Lower leg skin (tissue), 3 donors: ENCODE measurements around the gene DNAI1.

ENCODE experiments used
- CTCF ChIP-seq, 3 donors: fragments of 450-650 bp; IDR thresholded peaks; one replicate each; pipeline ENCODE4 v1.5.1; 2016; ENCODE audit warnings: antibody characterized with exemption in 3 of 3, mild to moderate bottlenecking in 3 of 3, moderate library complexity in 2 of 3
- POLR2A ChIP-seq, 2 donors: fragments of 450-650 bp; IDR thresholded peaks; one replicate each; pipeline ENCODE4 v1.6.1; 2016 to 2017; ENCODE audit warnings: antibody characterized with exemption in 2 of 2, mild to moderate bottlenecking in 1 of 2, moderate library complexity in 1 of 2

- TF ChIP-seq CTCF (IDR thresholded peaks at IDR 0.05) (no peak), POLR2A (IDR thresholded peaks at IDR 0.05) (no peak)
Measured at GRCh38 chr9:34464571-34464970, 6.0 kb downstream of the DNAI1 start.
